KMS-11 (cell line): Measurements from ENCODE around the gene CMTM7.

Experiments used
- H2AFZ ChIP-seq: fragments of 200-600 bp; sonication (generic); 2 replicates; pipeline ENCODE4 v1.6.1; 2016; ENCODE audit warnings: antibody characterized with exemption, mixed run types, low read depth
- H3K27ac ChIP-seq: fragments of 200-600 bp; sonication (generic); 2 replicates; pipeline ENCODE4 v1.6.1; 2016; ENCODE audit warnings: mild to moderate bottlenecking, mixed run types
- H3K27me3 ChIP-seq: fragments of 200-600 bp; sonication (generic); 2 replicates; pipeline ENCODE4 v1.6.1; 2017; ENCODE audit warnings: mild to moderate bottlenecking, low read depth, mixed run types, moderate library complexity; ENCODE audit not compliant: insufficient read depth
- H3K36me3 ChIP-seq: fragments of 200-600 bp; sonication (generic); 2 replicates; pipeline ENCODE4 v1.6.1; 2017; ENCODE audit warnings: mild to moderate bottlenecking, mixed run types; ENCODE audit not compliant: insufficient read depth
- H3K4me1 ChIP-seq: fragments of 200-600 bp; sonication (generic); 2 replicates; pipeline ENCODE4 v1.6.1; 2016; ENCODE audit warnings: mild to moderate bottlenecking, low read depth, mixed run types; ENCODE audit not compliant: poor library complexity, severe bottlenecking
- H3K4me2 ChIP-seq: fragments of 200-600 bp; sonication (generic); 2 replicates; pipeline ENCODE4 v1.7.0; 2016; ENCODE audit warnings: mild to moderate bottlenecking, mixed run types
- H3K4me3 ChIP-seq: fragments of 200-600 bp; sonication (generic); IDR thresholded peaks from 2 replicates; pipeline ENCODE4 v1.6.1; 2017; ENCODE audit warnings: low read depth, low read length, mixed read lengths; ENCODE audit not compliant: insufficient read depth
- H3K79me2 ChIP-seq: fragments of 200-600 bp; sonication (generic); 2 replicates; pipeline ENCODE4 v1.6.1; 2016; ENCODE audit warnings: low read depth, mixed run types; ENCODE audit not compliant: insufficient read depth
- H3K9ac ChIP-seq: fragments of 200-600 bp; sonication (generic); 2 replicates; pipeline ENCODE4 v1.6.1; 2016; ENCODE audit warnings: mild to moderate bottlenecking, mixed run types
- H4K20me1 ChIP-seq: fragments of 200-600 bp; sonication (generic); 2 replicates; pipeline ENCODE4 v1.6.1; 2016; ENCODE audit warnings: mild to moderate bottlenecking, mixed run types; ENCODE audit not compliant: insufficient read depth
- TF ChIP-seq, protein P1 (sequence below): fragments of 200-600 bp; sonication (generic); conservative IDR thresholded peaks from 2 replicates; pipeline ENCODE4 v1.6.1; 2017; ENCODE audit warnings: low read depth, mild to moderate bottlenecking, antibody characterized with exemption, low read length, moderate library complexity, mixed read lengths

CMTM7 gene

DNA sequence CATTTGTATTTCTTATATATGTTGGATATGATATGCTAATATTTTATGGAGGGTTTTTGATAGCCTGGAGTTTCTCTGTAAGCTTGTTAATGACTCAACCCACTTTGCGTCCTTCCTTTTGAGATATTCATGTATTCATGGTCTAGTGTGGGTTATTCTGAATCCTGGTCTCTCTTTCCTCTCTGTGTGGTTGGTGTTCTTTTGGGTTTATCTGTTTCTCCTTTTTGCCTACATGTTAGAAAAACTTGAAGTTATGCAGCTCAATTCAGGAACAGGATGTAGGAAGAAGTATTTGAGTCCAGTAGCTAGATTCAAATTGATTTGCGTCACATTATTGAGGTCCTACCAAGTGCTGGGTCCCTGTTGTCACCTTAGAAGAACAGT, 28.1 kb downstream of the CMTM7 start:
- TF ChIP-seq, protein P1, sequence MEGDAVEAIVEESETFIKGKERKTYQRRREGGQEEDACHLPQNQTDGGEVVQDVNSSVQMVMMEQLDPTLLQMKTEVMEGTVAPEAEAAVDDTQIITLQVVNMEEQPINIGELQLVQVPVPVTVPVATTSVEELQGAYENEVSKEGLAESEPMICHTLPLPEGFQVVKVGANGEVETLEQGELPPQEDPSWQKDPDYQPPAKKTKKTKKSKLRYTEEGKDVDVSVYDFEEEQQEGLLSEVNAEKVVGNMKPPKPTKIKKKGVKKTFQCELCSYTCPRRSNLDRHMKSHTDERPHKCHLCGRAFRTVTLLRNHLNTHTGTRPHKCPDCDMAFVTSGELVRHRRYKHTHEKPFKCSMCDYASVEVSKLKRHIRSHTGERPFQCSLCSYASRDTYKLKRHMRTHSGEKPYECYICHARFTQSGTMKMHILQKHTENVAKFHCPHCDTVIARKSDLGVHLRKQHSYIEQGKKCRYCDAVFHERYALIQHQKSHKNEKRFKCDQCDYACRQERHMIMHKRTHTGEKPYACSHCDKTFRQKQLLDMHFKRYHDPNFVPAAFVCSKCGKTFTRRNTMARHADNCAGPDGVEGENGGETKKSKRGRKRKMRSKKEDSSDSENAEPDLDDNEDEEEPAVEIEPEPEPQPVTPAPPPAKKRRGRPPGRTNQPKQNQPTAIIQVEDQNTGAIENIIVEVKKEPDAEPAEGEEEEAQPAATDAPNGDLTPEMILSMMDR = no peak
- no peaks in the 10 kb centered on the region for H4K20me1 ChIP-seq
- H3K4me1 ChIP-seq = peaks cover 70% of the 10 kb centered on the region
- peaks cover 65% of the 10 kb centered on the region for H3K79me2 ChIP-seq
- no peaks in the 10 kb centered on the region for H3K36me3 ChIP-seq
- H3K27ac ChIP-seq = peak overlapping the region; percentile 95; the same call in 1 of the 2 replicates
- H3K4me3 ChIP-seq = no peak overlapping the region
- H3K4me2 ChIP-seq = peak overlapping the region; percentile 98
- H3K27me3 ChIP-seq = no peaks in the 10 kb centered on the region
- H3K9ac ChIP-seq = no peak overlapping the region
- H2AFZ ChIP-seq = no peak overlapping the region

GRCh38 chr3:32420126-32421038, 28.7 kb downstream of the CMTM7 start:
- H3K4me3 ChIP-seq = no peak overlapping the region
- no peaks in the 10 kb centered on the region for H3K36me3 ChIP-seq
- H3K27me3 ChIP-seq = no peaks in the 10 kb centered on the region
- TF ChIP-seq, protein P1 = no peak
- no peak overlapping the region for H3K9ac ChIP-seq
- peaks cover 63% of the 10 kb centered on the region for H3K79me2 ChIP-seq
- H3K4me1 ChIP-seq = peaks cover 76% of the 10 kb centered on the region
- H2AFZ ChIP-seq = no peak overlapping the region
- no peaks in the 10 kb centered on the region for H4K20me1 ChIP-seq
- H3K4me2 ChIP-seq = peak overlapping the region; percentile 98
- H3K27ac ChIP-seq = peak overlapping the region; percentile 95

- H3K4me1 ChIP-seq = peaks cover 84% of the 10 kb centered on the region
- H3K27me3 ChIP-seq = no peaks in the 10 kb centered on the region
- no peak overlapping the region for H3K4me3 ChIP-seq
- TF ChIP-seq, protein P1 = no peak
- H2AFZ ChIP-seq = no peak overlapping the region
- H3K27ac ChIP-seq = peak overlapping the region; percentile 95
- H3K4me2 ChIP-seq = peak overlapping the region; percentile 98
- no peaks in the 10 kb centered on the region for H4K20me1 ChIP-seq
- H3K36me3 ChIP-seq = no peaks in the 10 kb centered on the region
- no peak overlapping the region for H3K9ac ChIP-seq
- H3K79me2 ChIP-seq = peaks cover 64% of the 10 kb centered on the region
These were observed 29.5 kb downstream of the CMTM7 start for GRCh38 chr3:32421185-32421584.

DNA sequence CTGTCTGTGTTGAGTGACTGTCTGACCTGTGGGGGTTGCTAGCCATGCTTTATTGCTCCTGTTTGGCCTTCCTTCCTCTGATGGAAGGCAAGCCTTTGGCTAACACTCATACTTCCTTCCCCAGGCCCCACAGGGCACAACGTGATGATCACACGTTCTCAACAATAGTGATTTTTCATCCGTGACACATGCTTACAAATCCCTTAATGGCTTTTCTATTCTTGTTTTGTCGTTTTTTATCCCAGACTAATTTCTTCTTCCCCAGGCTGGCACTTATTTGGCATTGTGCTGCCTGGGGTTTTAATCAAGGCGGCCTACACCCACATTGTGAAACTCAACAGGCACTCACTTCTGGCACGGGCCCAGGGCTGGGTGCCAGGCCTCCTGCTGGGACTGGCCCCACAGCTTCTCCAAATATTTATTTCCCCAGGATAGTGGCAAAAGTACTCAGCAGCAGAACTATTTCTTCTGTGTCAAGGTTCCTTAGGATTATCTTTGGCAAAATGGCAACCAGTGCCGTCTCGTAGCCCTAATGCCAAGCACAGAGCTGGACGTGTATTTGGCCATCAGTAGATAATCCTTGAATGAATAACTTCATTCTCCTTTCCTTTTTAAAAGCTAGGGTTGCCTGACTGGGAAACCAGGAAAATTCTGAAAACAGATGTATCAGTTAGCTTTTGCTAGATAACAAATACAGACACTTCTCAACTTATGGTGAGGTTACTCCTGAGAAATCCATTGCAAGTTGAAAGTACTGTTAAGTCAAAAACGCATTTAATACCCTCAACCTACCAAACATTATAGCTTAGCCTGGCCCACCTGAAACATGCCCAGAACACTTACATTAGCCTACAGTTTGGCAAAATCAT, 30.6 kb downstream of the CMTM7 start:
- H3K27ac ChIP-seq = peak overlapping the region; percentile 95
- peak overlapping the region; percentile 98 for H3K4me2 ChIP-seq
- peak overlapping the region; percentile 19; the same call in 1 of the 2 replicates for H3K9ac ChIP-seq
- no peak overlapping the region for H3K4me3 ChIP-seq
- H3K79me2 ChIP-seq = peaks cover 66% of the 10 kb centered on the region
- no peak overlapping the region for H2AFZ ChIP-seq
- H3K27me3 ChIP-seq = no peaks in the 10 kb centered on the region
- H3K4me1 ChIP-seq = peaks cover 95% of the 10 kb centered on the region
- H3K36me3 ChIP-seq = no peaks in the 10 kb centered on the region
- TF ChIP-seq, protein P1 = no peak
- H4K20me1 ChIP-seq = no peaks in the 10 kb centered on the region
